DOHH2 (cell line): Measurements from ENCODE around the gene WDR48.

Source experiments
- H3F3A ChIP-seq: fragments of 200-600 bp; sonication (generic), shearing (Covaris generic); 2 replicates; pipeline ENCODE4 v1.6.0; 2016; ENCODE audit warnings: antibody characterized with exemption, mild to moderate bottlenecking; ENCODE audit not compliant: control insufficient read depth, insufficient read depth
- H3K27ac ChIP-seq: fragments of 200-600 bp; sonication (generic); 2 replicates; pipeline ENCODE4 v1.5.1; 2014; ENCODE audit warnings: low read depth, mild to moderate bottlenecking, low read length, moderate library complexity
- H3K27me3 ChIP-seq: fragments of 200-600 bp; sonication (generic); 2 replicates; pipeline ENCODE4 v1.6.1; 2014; ENCODE audit warnings: mild to moderate bottlenecking, low read length, mixed read lengths; ENCODE audit not compliant: control insufficient read depth
- H3K36me3 ChIP-seq: fragments of 200-600 bp; sonication (generic); 2 replicates; pipeline ENCODE4 v1.6.1; 2014; ENCODE audit warnings: mild to moderate bottlenecking, low read length, moderate library complexity, mixed read lengths; ENCODE audit not compliant: control insufficient read depth
- H3K4me1 ChIP-seq: fragments of 200-600 bp; sonication (generic); 2 replicates; pipeline ENCODE4 v1.6.1; 2014; ENCODE audit warnings: mild to moderate bottlenecking, low read length, mixed read lengths; ENCODE audit not compliant: control insufficient read depth
- H3K4me2 ChIP-seq: fragments of 200-600 bp; sonication (generic); 2 replicates; pipeline ENCODE4 v1.6.0; 2014; ENCODE audit warnings: mild to moderate bottlenecking, low read length, moderate library complexity
- H3K4me3 ChIP-seq: fragments of 200-600 bp; sonication (generic); 2 replicates; pipeline ENCODE4 v1.5.1; 2014; ENCODE audit warnings: mild to moderate bottlenecking, low read length, mixed read lengths
- H3K79me2 ChIP-seq: fragments of 200-600 bp; sonication (generic); 2 replicates; pipeline ENCODE4 v1.6.1; 2014; ENCODE audit warnings: mild to moderate bottlenecking, low read length, mixed read lengths; ENCODE audit not compliant: control insufficient read depth
- H3K9me2 ChIP-seq: fragments of 200-600 bp; sonication (generic); replicated peaks from 2 replicates; pipeline ENCODE4 v1.6.1; 2014; ENCODE audit warnings: mild to moderate bottlenecking, low read length, mixed read lengths; ENCODE audit not compliant: control insufficient read depth
- H3K9me3 ChIP-seq: fragments of 200-600 bp; sonication (generic); 2 replicates; pipeline ENCODE4 v1.6.1; 2014; ENCODE audit warnings: antibody characterized with exemption, low read length, mixed read lengths; ENCODE audit not compliant: control insufficient read depth, insufficient read depth
- H4K20me1 ChIP-seq: fragments of 200-600 bp; sonication (generic); 2 replicates; pipeline ENCODE4 v1.6.0; 2014; ENCODE audit warnings: low read depth, mild to moderate bottlenecking, antibody characterized with exemption, low read length, moderate library complexity; ENCODE audit not compliant: control insufficient read depth, insufficient read depth
- EZH2phosphoT487 ChIP-seq: fragments of 200-600 bp; sonication (generic); IDR thresholded peaks from 2 replicates; pipeline ENCODE4 v1.6.1; 2017; ENCODE audit warnings: borderline replicate concordance, mild to moderate bottlenecking, antibody characterized with exemption, low read length, moderate library complexity, mixed read lengths
- TF ChIP-seq, protein P1 (sequence below): fragments of 200-600 bp; sonication (generic); IDR thresholded peaks from one replicate; pipeline ENCODE4 v1.5.1; 2014; ENCODE audit warnings: antibody characterized with exemption, mild to moderate bottlenecking, low read depth, low read length; ENCODE audit not compliant: poor library complexity, severe bottlenecking

Gene WDR48

DNA sequence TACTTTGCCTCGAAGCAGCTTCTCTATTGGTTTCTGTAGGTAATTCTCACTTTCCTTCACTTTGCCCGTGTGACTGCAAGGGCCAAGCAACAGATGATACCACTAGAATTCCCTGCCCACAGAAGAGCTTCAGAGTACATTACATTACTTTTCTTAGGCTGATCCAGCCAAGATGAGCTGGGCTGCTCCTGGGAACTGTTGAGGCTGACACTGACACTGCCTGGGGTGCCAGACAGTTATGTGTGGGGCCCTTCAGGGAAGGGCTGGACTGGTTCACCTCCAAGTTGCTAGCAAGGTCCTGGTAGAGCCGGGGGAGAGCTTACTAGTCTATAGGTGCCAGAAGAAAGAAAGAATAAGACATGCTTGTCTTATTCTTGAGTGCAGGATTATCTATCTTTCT lies 36.6 kb downstream of the WDR48 start:
- TF ChIP-seq, protein P1, sequence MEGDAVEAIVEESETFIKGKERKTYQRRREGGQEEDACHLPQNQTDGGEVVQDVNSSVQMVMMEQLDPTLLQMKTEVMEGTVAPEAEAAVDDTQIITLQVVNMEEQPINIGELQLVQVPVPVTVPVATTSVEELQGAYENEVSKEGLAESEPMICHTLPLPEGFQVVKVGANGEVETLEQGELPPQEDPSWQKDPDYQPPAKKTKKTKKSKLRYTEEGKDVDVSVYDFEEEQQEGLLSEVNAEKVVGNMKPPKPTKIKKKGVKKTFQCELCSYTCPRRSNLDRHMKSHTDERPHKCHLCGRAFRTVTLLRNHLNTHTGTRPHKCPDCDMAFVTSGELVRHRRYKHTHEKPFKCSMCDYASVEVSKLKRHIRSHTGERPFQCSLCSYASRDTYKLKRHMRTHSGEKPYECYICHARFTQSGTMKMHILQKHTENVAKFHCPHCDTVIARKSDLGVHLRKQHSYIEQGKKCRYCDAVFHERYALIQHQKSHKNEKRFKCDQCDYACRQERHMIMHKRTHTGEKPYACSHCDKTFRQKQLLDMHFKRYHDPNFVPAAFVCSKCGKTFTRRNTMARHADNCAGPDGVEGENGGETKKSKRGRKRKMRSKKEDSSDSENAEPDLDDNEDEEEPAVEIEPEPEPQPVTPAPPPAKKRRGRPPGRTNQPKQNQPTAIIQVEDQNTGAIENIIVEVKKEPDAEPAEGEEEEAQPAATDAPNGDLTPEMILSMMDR, result no peak
- no peak for TF ChIP-seq EZH2phosphoT487
- Histone ChIP-seq H3F3A (0 out of 2 replicates have a peak, but pooled peaks cover 2% of the 10 kb centered on the region), H3K4me1 (peaks cover 17% of the 10 kb centered on the region), H4K20me1 (no peaks in the 10 kb centered on the region), H3K4me2 (no peak overlapping the region), H3K9me2 (no peaks in the 10 kb centered on the region), H3K9me3 (no peaks in the 10 kb centered on the region), H3K27ac (no peak overlapping the region), H3K36me3 (peaks cover 52% of the 10 kb centered on the region), H3K79me2 (no peaks in the 10 kb centered on the region), H3K4me3 (no peak overlapping the region), H3K27me3 (no peaks in the 10 kb centered on the region)

DNA sequence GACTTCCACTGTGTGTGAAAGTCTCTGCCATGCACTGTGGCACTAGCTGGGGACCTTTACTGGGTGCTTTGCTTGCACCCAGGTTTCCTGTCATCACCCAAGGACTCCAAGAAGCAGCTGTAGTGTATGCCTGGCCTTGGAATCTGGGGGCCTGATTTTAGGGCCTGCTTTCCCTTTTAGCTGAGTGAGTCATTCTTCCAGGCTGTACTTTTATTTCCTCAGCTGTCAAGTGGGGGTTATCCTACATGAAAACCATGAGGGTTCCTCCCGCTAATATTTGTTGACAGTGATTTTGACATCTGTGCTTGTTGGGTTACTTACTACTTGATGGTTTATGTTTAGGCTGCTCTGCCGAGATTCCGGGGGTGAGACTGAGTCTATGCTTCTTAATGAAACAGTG lies 37.1 kb downstream of the WDR48 start:
- Histone ChIP-seq H3K36me3 (peaks cover 55% of the 10 kb centered on the region), H3K27ac (no peak overlapping the region), H3K4me3 (no peak overlapping the region), H3K9me2 (no peaks in the 10 kb centered on the region), H3K4me1 (peaks cover 17% of the 10 kb centered on the region), H3F3A (0 out of 2 replicates have a peak, but pooled peaks cover 2% of the 10 kb centered on the region), H3K4me2 (no peak overlapping the region), H3K9me3 (no peaks in the 10 kb centered on the region), H4K20me1 (no peaks in the 10 kb centered on the region), H3K27me3 (no peaks in the 10 kb centered on the region), H3K79me2 (no peaks in the 10 kb centered on the region)
- TF ChIP-seq, protein P1, result no peak
- no peak for TF ChIP-seq EZH2phosphoT487

DNA sequence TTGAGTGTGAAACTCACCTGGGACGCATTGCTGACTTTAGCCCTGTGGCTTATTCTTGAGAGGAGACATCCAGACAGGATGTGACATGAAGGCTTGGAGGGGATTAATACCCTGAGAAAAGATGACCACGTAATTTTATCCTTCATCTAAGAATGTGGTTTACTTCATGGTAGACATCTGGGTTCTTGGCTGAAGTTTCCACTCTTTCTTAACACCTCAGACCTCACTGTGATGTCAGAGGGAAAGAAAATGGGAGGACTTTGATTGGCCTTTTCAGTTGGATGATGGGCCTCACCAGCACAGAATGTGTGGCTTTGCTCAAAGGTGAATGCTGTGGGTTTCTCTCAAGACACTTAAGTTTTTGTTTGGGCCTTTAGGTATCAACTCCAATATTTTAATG lies 39.1 kb downstream of the WDR48 start:
- Histone ChIP-seq H3K4me3 (no peak overlapping the region), H3F3A (0 out of 2 replicates have a peak, but pooled peaks cover 2% of the 10 kb centered on the region), H3K4me1 (peaks cover 10% of the 10 kb centered on the region), H3K36me3 (peaks cover 68% of the 10 kb centered on the region), H3K9me2 (no peaks in the 10 kb centered on the region), H3K27ac (no peak overlapping the region), H4K20me1 (no peaks in the 10 kb centered on the region), H3K4me2 (no peak overlapping the region), H3K27me3 (no peaks in the 10 kb centered on the region), H3K9me3 (no peaks in the 10 kb centered on the region), H3K79me2 (no peaks in the 10 kb centered on the region)
- TF ChIP-seq EZH2phosphoT487, result no peak
- TF ChIP-seq, protein P1, result no peak
